GM21447 (cell line): ENCODE data around the gene PARD3B.

ENCODE experiments used
- ATAC-seq: cut with Tn5 transposase; IDR thresholded peaks from one replicate; pipeline ENCODE4 v1.9.1; 2021; ENCODE audit not compliant: unreplicated experiment

Gene PARD3B

GRCh38 chr2:204693262-204693661 lies 148.0 kb downstream of the PARD3B start:
- no peak for ATAC-seq

GRCh38 chr2:204695506-204695905 lies 150.2 kb downstream of the PARD3B start:
- no peak for ATAC-seq

GRCh38 chr2:204696124-204696523 lies 150.8 kb downstream of the PARD3B start:
- no peak for ATAC-seq

- ATAC-seq: no peak
These were observed 160.1 kb downstream of the PARD3B start for GRCh38 chr2:204705243-204705932.

- ATAC-seq: no peak
These were observed 161.7 kb downstream of the PARD3B start for GRCh38 chr2:204706939-204707338.

GRCh38 chr2:204713211-204713610 lies 167.9 kb downstream of the PARD3B start:
- ATAC-seq: no peak

- no peak for ATAC-seq
These were observed 170.1 kb downstream of the PARD3B start for GRCh38 chr2:204715361-204715760.

GRCh38 chr2:204717591-204717990 lies 172.3 kb downstream of the PARD3B start:
- no peak for ATAC-seq

- no peak for ATAC-seq
These were observed 173.3 kb downstream of the PARD3B start for GRCh38 chr2:204718607-204719006.

GRCh38 chr2:204720874-204721273 lies 175.6 kb downstream of the PARD3B start:
- no peak for ATAC-seq

GRCh38 chr2:204722207-204722606 lies 176.9 kb downstream of the PARD3B start:
- ATAC-seq: no peak

GRCh38 chr2:204722691-204723090 lies 177.4 kb downstream of the PARD3B start:
- no peak for ATAC-seq

- no peak for ATAC-seq
These were observed 180.6 kb downstream of the PARD3B start for GRCh38 chr2:204725693-204726360.

GRCh38 chr2:204726831-204727230 lies 181.6 kb downstream of the PARD3B start:
- ATAC-seq: no peak

GRCh38 chr2:204727368-204727767 lies 182.1 kb downstream of the PARD3B start:
- ATAC-seq: no peak

- no peak for ATAC-seq
These were observed 185.3 kb downstream of the PARD3B start for GRCh38 chr2:204730603-204731002.

- ATAC-seq: no peak
These were observed 186.7 kb downstream of the PARD3B start for GRCh38 chr2:204732019-204732418.

GRCh38 chr2:204737296-204737695 lies 192.0 kb downstream of the PARD3B start:
- ATAC-seq: no peak

- ATAC-seq: no peak
These were observed 193.4 kb downstream of the PARD3B start for GRCh38 chr2:204738721-204739120.

GRCh38 chr2:204743393-204743960 lies 198.2 kb downstream of the PARD3B start:
- ATAC-seq: no peak

GRCh38 chr2:204744506-204744905 lies 199.2 kb downstream of the PARD3B start:
- no peak for ATAC-seq

GRCh38 chr2:204748286-204748685 lies 203.0 kb downstream of the PARD3B start:
- ATAC-seq: no peak
